IMR-90 (cell line): Measurements from ENCODE around the gene SYNPO2L. TPM values are rescaled to one million over a fixed set of nuclear protein-coding genes. Genes with fewer than 3 reads are reported as not detected.

Experiments
- ATAC-seq: fragments of 200-7000 bp; cut with Tn5 transposase; 2 replicates; pipeline ENCODE4 v1.9.1; 2020; ENCODE audit warnings: low read depth, mild to moderate bottlenecking, moderate library complexity
- BruUV-seq: library from RNA; stranded (reverse); fragments of 400-500 nt; replicated peaks from 2 replicates; lab custom pipeline; 2021; lab: Mats Ljungman, UMichigan
- CTCF ChIA-PET: fragments of 300-600 bp; formaldehyde crosslinking; extraction: SDS; loops from one replicate; lab custom pipeline; 2021; ENCODE audit warnings: antibody characterized with exemption; lab: Yijun Ruan, JAX
- POLR2A ChIA-PET: fragments of 300-600 bp; sonication (Branson Sonifier 250); formaldehyde crosslinking; loops from one replicate; lab custom pipeline; 2022; ENCODE audit warnings: antibody characterized with exemption; ENCODE audit not compliant: unreplicated experiment; lab: Charles Lee
- DNase-seq: peaks from one replicate; pipeline ENCODE4 v3.0.0; 2013
- H2AFZ ChIP-seq: replicated peaks from 2 replicates; pipeline ENCODE3; 2013; ENCODE audit warnings: low read length, mild to moderate bottlenecking; ENCODE audit not compliant: poor library complexity
- H2AK5ac ChIP-seq: 2 replicates; pipeline ENCODE4 v1.6.1; 2013; ENCODE audit warnings: low read depth, low read length, inconsistent platforms
- H2AK9ac ChIP-seq: replicated peaks from 2 replicates; pipeline ENCODE3; 2013; ENCODE audit warnings: mild to moderate bottlenecking, low read depth, low read length, moderate library complexity; ENCODE audit not compliant: poor library complexity
- H2BK120ac ChIP-seq: 2 replicates; pipeline ENCODE4 v1.6.1; 2013; ENCODE audit warnings: low read depth, low read length, inconsistent platforms
- H2BK15ac ChIP-seq: 3 replicates; pipeline ENCODE4 v1.6.1; 2013; ENCODE audit warnings: low read depth, low read length, inconsistent platforms
- H2BK20ac ChIP-seq: 2 replicates; pipeline ENCODE4 v1.6.1; 2013; ENCODE audit warnings: low read depth, mild to moderate bottlenecking, inconsistent platforms, low read length, moderate library complexity
- H2BK5ac ChIP-seq: 2 replicates; pipeline ENCODE4 v1.6.1; 2013; ENCODE audit warnings: mild to moderate bottlenecking, low read depth, low read length, inconsistent platforms; ENCODE audit not compliant: poor library complexity, severe bottlenecking
- H3K14ac ChIP-seq: replicated peaks from 2 replicates; pipeline ENCODE4 v1.6.1; 2013; ENCODE audit warnings: low read depth, low read length, inconsistent platforms
- H3K18ac ChIP-seq: 2 replicates; pipeline ENCODE4 v1.6.1; 2013; ENCODE audit warnings: low read depth, low read length, control low read depth
- H3K23ac ChIP-seq: 2 replicates; pipeline ENCODE4 v1.6.1; 2013; ENCODE audit warnings: low read depth, low read length, inconsistent platforms
- H3K27ac ChIP-seq: 2 replicates; pipeline ENCODE4 v1.5.1; 2013; ENCODE audit warnings: mild to moderate bottlenecking, control low read depth, low read length; ENCODE audit not compliant: insufficient read depth
- H3K27me3 ChIP-seq: 2 replicates; pipeline ENCODE4 v1.6.1; 2013; ENCODE audit warnings: low read length; ENCODE audit not compliant: control insufficient read depth, insufficient read depth
- H3K36me3 ChIP-seq: 2 replicates; pipeline ENCODE4 v1.6.1; 2013; ENCODE audit warnings: low read length, mixed read lengths; ENCODE audit not compliant: control insufficient read depth, insufficient read depth
- H3K4ac ChIP-seq: 2 replicates; pipeline ENCODE4 v1.6.1; 2013; ENCODE audit warnings: low read depth, low read length, inconsistent platforms
- H3K4me1 ChIP-seq: 2 replicates; pipeline ENCODE4 v1.6.1; 2013; ENCODE audit warnings: low read length, mixed read lengths; ENCODE audit not compliant: control insufficient read depth, insufficient read depth
- H3K4me2 ChIP-seq: 2 replicates; pipeline ENCODE4 v1.6.1; 2013; ENCODE audit warnings: low read depth, mild to moderate bottlenecking, control low read depth, low read length, moderate library complexity
- H3K4me3 ChIP-seq: 2 replicates; pipeline ENCODE4 v1.5.1; 2013; ENCODE audit warnings: low read depth, mild to moderate bottlenecking, control low read depth, low read length, moderate library complexity; ENCODE audit not compliant: insufficient read depth
- H3K56ac ChIP-seq: 2 replicates; pipeline ENCODE4 v1.6.1; 2013; ENCODE audit warnings: low read length, inconsistent platforms; ENCODE audit not compliant: insufficient read depth; ENCODE audit errors: extremely low read depth
- H3K79me1 ChIP-seq, 2 experiments: 2 replicates each; pipeline ENCODE4 v1.6.1; 2013; ENCODE audit warnings: low read length in 2 of 2, inconsistent platforms in 1 of 2, low read depth in 1 of 2
- H3K9ac ChIP-seq: 2 replicates; pipeline ENCODE4 v1.6.1; 2013; ENCODE audit warnings: low read depth, low read length, control low read depth
- H3K9me1 ChIP-seq: 2 replicates; pipeline ENCODE4 v1.6.1; 2013; ENCODE audit warnings: low read length, inconsistent platforms; ENCODE audit not compliant: insufficient read depth
- H3K9me3 ChIP-seq: 2 replicates; pipeline ENCODE4 v1.6.1; 2013; ENCODE audit warnings: low read length; ENCODE audit not compliant: control insufficient read depth, insufficient read depth
- H4K20me1 ChIP-seq: 2 replicates; pipeline ENCODE4 v1.6.1; 2013; ENCODE audit warnings: low read length, inconsistent platforms; ENCODE audit not compliant: insufficient read depth
- H4K5ac ChIP-seq: 2 replicates; pipeline ENCODE4 v1.6.1; 2013; ENCODE audit warnings: mild to moderate bottlenecking, low read depth, low read length, control low read depth
- H4K8ac ChIP-seq, 2 experiments: 2 replicates each; pipeline ENCODE4 v1.6.1; 2013; ENCODE audit warnings: low read depth in 2 of 2, low read length in 2 of 2, control low read depth in 1 of 2, inconsistent platforms in 1 of 2
- H4K91ac ChIP-seq: 2 replicates; pipeline ENCODE4 v1.6.1; 2013; ENCODE audit warnings: low read depth, low read length, inconsistent platforms; ENCODE audit not compliant: insufficient read depth
- BHLHE40 ChIP-seq: fragments of 150-350 bp; IDR thresholded peaks from 2 replicates; pipeline ENCODE4 v1.6.1; 2016; ENCODE audit warnings: mild to moderate bottlenecking, low read depth, low read length
- CEBPB ChIP-seq: IDR thresholded peaks from 2 replicates; pipeline ENCODE4 v1.6.1; 2012; ENCODE audit warnings: low read depth, low read length, improper control_type of control experiment
- CHD1 ChIP-seq: IDR thresholded peaks from 2 replicates; pipeline ENCODE4 v1.6.1; 2012; ENCODE audit warnings: low read depth, low read length, improper control_type of control experiment
- FOS ChIP-seq: fragments of 150-350 bp; IDR thresholded peaks from 2 replicates; pipeline ENCODE4 v1.6.1; 2016; ENCODE audit warnings: low read depth, low read length
- MAFK ChIP-seq: IDR thresholded peaks from 2 replicates; pipeline ENCODE4 v1.6.1; 2012; ENCODE audit warnings: low read depth, low read length, improper control_type of control experiment
- MAZ ChIP-seq: IDR thresholded peaks from 2 replicates; pipeline ENCODE4 v1.6.1; 2012; ENCODE audit warnings: low read depth, mild to moderate bottlenecking, low read length, improper control_type of control experiment, moderate library complexity, borderline replicate concordance
- NFE2L2 ChIP-seq: fragments of 150-350 bp; IDR thresholded peaks from 2 replicates; pipeline ENCODE4 v1.6.1; 2016; ENCODE audit warnings: low read depth, mild to moderate bottlenecking, low read length
- POLR2A ChIP-seq: IDR thresholded peaks from 2 replicates; pipeline ENCODE4 v1.6.1; 2012; ENCODE audit warnings: mild to moderate bottlenecking, low read depth, low read length
- RAD21 ChIP-seq: IDR thresholded peaks from 2 replicates; pipeline ENCODE4 v1.6.1; 2012; ENCODE audit warnings: low read length, improper control_type of control experiment
- RCOR1 ChIP-seq: IDR thresholded peaks from 2 replicates; pipeline ENCODE4 v1.6.1; 2012; ENCODE audit warnings: mild to moderate bottlenecking, low read length, improper control_type of control experiment; ENCODE audit not compliant: insufficient replicate concordance
- RFX5 ChIP-seq: IDR thresholded peaks from 2 replicates; pipeline ENCODE4 v1.8.0; 2012; ENCODE audit warnings: low read depth, mild to moderate bottlenecking, low read length, moderate library complexity
- SMC3 ChIP-seq: fragments of 150-350 bp; IDR thresholded peaks from 2 replicates; pipeline ENCODE4 v1.6.1; 2016; ENCODE audit warnings: low read depth, mild to moderate bottlenecking, antibody characterized with exemption, low read length, moderate library complexity
- WGBS, 2 experiments: methylation state at CpG; one replicate each; pipeline versions ENCODE4 v1.1.5 to v1.1.7; 2013; ENCODE audit warnings: missing lambda C conversion rate in 2 of 2; ENCODE audit not compliant: insufficient read length in 1 of 2; ENCODE audit errors: extremely low coverage in 2 of 2; 5-methylcytosine and 5-hydroxymethylcytosine counted together
- dilution Hi-C: fragments of 300-500 bp; cut with HindIII; formaldehyde crosslinking; loops from one replicate; pipeline ENCODE4 v1.14.3; 2018; ENCODE audit warnings: low sequenced_read_pairs; ENCODE audit not compliant: unreplicated experiment
- in situ Hi-C: fragments of 300-500 bp; cut with MboI; formaldehyde crosslinking; loops from 3 replicates; pipeline ENCODE4 v1.14.3; 2019; ENCODE audit warnings: low sequenced_read_pairs, inconsistent platforms, mixed read lengths
- intact Hi-C: fragments of 100-400 bp; cut with micrococcal nuclease; formaldehyde crosslinking; loops from 2 replicates; pipeline ENCODE4 v1.10.0; 2022
- polyA plus RNA-seq, 3 experiments: library from polyadenylated mRNA; depleted of rRNA; stranded (reverse); fragments of >200 nt; gene quantifications; 2 replicates each; pipeline ENCODE4 v1.2.3, GENCODE V29; 2012; ENCODE audit warnings: low replicate concordance in 1 of 3
- total RNA-seq: library from RNA; depleted of rRNA; stranded (reverse); fragments of >200 nt; gene quantifications from 2 replicates; pipeline ENCODE4 v1.2.3, GENCODE V29; 2012
- TF ChIP-seq, protein P1 (sequence below): conservative IDR thresholded peaks from 2 replicates; pipeline ENCODE4 v1.5.1; 2012; ENCODE audit warnings: mild to moderate bottlenecking, low read depth, low read length, improper control_type of control experiment

SYNPO2L gene
- total and polyA plus RNA-seq, 2 of the 4 experiments (the other 2 are of a cell fraction) = 0.18 to 0.62 TPM

GRCh38 chr10:73653195-73653594 lies 2.6 kb downstream of the SYNPO2L start:
- peak overlapping the region; percentile 82 for H2BK120ac ChIP-seq
- no peaks in the 10 kb centered on the region for H4K20me1 ChIP-seq
- no peaks in the 10 kb centered on the region for H3K36me3 ChIP-seq
- intact Hi-C loops (no loop called here), dilution Hi-C loops (no loop called here), in situ Hi-C loops (no loop called here)
- H3K4me3 ChIP-seq = no peak overlapping the region
- CTCF ChIA-PET = no interaction called here
- H3K9me1 ChIP-seq = peaks cover 25% of the 10 kb centered on the region
- peak overlapping the region; percentile 36; the same call in 1 of the 2 replicates for H3K14ac ChIP-seq
- H3K27ac ChIP-seq = no peak overlapping the region
- peaks cover 0 to 14% of the 10 kb centered on the region in 2 experiments; a peak in 2 of 4 replicates for H3K79me1 ChIP-seq
- H3K4ac ChIP-seq = peak overlapping the region; percentile 44
- no peak overlapping the region for H3K4me2 ChIP-seq
- peak overlapping the region; percentile 66; the same call in 1 of the 2 replicates for H2BK20ac ChIP-seq
- H3K23ac ChIP-seq = no peak overlapping the region
- no peak overlapping the region for H2BK5ac ChIP-seq
- H3K18ac ChIP-seq = no peak overlapping the region
- H3K9me3 ChIP-seq = no peaks in the 10 kb centered on the region
- H4K5ac ChIP-seq = no peak overlapping the region
- H2AK5ac ChIP-seq = peak overlapping the region; percentile 61
- POLR2A ChIA-PET = no interaction called here
- 82% methylated on average over 3 of the region's 11 CpGs; no CpG with 5 or more reads in 1 of the 2 experiments for WGBS, 2 experiments
- H3K4me1 ChIP-seq = peaks cover 23% of the 10 kb centered on the region
- 0 out of 3 replicates have a peak overlapping the region, but pooled peaks have one; percentile 21 for H2BK15ac ChIP-seq
- no TSS peak for BruUV-seq
- H3K9ac ChIP-seq = no peak overlapping the region
- no peak for ATAC-seq
- no peaks in the 10 kb centered on the region for H3K27me3 ChIP-seq
- H4K8ac ChIP-seq = no peak overlapping the region
- no peak for DNase-seq
- no peak for TF ChIP-seq SMC3
- no peak for TF ChIP-seq BHLHE40
- TF ChIP-seq RAD21 = no peak
- no peak for TF ChIP-seq CHD1
- no peak for TF ChIP-seq NFE2L2
- no peak for TF ChIP-seq RCOR1
- TF ChIP-seq MAZ = no peak
- TF ChIP-seq FOS = no peak
- no peak for TF ChIP-seq RFX5
- TF ChIP-seq, protein P1, sequence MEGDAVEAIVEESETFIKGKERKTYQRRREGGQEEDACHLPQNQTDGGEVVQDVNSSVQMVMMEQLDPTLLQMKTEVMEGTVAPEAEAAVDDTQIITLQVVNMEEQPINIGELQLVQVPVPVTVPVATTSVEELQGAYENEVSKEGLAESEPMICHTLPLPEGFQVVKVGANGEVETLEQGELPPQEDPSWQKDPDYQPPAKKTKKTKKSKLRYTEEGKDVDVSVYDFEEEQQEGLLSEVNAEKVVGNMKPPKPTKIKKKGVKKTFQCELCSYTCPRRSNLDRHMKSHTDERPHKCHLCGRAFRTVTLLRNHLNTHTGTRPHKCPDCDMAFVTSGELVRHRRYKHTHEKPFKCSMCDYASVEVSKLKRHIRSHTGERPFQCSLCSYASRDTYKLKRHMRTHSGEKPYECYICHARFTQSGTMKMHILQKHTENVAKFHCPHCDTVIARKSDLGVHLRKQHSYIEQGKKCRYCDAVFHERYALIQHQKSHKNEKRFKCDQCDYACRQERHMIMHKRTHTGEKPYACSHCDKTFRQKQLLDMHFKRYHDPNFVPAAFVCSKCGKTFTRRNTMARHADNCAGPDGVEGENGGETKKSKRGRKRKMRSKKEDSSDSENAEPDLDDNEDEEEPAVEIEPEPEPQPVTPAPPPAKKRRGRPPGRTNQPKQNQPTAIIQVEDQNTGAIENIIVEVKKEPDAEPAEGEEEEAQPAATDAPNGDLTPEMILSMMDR = no peak
- no peak for TF ChIP-seq CEBPB
- no peak for TF ChIP-seq POLR2A
- TF ChIP-seq MAFK = no peak
- no peak overlapping the region for H3K56ac ChIP-seq
- no peak overlapping the region for H2AK9ac ChIP-seq
- H2AFZ ChIP-seq = peak overlapping the region; percentile 45
- H4K91ac ChIP-seq = peak overlapping the region; percentile 43; the same call in 1 of the 2 replicates
